ENCODE data around the gene CPNE8.

The CPNE8 gene

DNA sequence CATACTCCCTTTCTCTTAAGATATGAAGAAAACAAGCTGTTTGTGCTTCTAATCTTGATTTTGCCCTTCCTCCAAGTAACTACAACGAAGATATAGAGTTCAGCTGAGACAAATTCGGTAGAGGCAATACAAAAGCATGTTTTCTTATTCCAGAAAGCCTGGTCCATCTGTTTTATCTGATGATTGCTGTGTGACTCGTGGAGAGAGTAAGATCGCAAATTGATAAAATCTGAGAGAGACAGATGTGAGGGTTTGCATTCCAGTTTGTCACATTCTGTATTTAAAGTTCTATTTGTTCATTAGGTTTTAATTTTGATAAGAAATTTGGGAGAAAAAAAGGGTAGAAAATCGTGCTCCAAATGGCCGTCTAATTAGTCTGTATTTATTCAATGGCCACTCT is 192.1 kb downstream of the CPNE8 start:
- no peak for DNase-seq

DNA sequence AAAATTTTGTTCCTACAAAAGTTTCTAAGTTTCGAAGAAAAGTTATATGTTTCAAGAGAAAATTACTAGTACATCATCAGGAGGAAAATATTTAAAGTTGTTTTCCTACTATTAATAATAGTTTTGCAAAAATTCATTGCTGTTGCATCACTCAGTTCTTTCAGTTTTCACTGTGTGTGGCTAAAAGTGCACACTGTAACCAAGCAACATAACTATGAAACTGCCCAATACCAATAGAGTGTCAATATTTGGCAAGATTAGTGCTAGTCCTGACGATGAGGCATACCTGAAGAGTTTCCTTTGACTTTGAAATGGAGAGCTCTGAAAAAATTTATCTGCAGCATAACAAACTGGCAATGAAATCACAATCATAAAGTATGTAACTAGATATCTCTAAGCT is 194.3 kb downstream of the CPNE8 start:
- DNase-seq = peak; percentile 14

DNA sequence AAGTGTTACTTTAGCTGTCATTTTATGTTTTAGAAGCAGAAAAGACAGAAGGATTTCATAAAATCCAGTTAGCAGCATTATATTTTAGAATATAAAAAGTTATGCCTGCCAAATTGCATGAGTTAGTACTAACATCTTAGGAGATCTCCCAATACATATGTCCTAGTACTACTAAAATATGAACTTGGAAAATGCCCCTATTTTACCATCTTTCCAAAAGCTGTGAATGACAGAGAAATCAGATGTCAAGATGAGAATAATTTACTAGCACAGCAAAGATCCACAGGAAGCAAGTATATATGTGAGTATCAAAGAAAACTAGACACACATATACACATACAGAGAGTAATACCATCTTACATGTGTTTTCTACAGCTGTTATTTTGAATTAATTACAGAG is 196.9 kb downstream of the CPNE8 start:
- no peak for DNase-seq

DNA sequence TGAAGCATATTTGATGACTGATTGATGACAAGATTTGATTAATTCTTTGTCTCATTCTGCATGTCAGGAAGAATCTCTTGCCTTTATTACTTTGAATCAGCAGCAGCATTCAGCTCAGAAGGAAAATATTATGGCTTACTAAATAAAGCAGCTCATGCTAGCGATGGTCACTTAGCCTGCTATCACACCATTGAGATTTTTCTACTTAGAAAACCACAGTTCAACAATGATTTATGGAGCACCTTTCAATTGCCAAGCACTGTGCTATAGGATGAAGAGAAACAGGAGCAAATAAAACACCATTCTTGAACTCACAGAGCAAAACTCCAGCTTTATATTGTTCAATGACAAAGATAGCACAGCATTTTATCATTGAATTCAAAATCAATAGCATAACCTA is 197.7 kb downstream of the CPNE8 start:
- no peak for DNase-seq

DNA sequence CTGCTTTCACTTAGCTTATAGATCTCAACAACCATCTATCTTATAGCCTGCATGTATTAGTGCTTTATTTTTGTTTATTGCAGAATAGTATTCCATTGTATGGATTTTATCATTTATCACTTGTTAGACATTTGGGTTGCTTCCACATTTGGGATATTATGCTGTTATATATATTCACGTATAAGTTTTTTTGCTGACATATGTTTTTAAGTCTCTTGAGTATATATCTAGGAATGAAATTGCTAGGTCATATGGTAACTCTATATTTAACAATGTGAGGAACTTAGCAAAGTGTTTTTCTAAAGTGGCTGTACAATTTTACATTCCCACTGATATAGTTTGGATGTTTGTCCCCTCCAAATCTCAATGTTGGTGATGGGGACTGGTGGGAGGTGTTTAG is 208.1 kb downstream of the CPNE8 start:
- DNase-seq = no peak

DNA sequence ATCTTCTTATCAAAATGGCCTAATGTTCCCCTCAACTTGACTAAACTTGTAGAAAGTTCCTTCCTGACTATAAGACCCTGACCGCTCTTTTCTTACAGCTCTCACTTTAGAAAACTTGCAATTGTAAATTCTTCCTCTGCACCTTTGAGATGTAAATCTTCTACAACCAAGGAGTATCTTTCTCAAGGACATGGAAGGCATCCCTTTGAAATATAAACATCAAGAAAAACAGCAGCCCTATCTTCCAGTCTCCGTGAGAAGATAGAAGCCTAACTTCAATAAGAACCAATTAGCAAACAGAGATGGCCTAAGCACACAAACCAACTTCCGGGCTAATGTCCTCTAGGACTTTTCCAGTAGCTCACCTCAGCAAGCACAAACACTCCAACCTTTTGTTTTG is 210.3 kb downstream of the CPNE8 start:
- DNase-seq = no peak

DNA sequence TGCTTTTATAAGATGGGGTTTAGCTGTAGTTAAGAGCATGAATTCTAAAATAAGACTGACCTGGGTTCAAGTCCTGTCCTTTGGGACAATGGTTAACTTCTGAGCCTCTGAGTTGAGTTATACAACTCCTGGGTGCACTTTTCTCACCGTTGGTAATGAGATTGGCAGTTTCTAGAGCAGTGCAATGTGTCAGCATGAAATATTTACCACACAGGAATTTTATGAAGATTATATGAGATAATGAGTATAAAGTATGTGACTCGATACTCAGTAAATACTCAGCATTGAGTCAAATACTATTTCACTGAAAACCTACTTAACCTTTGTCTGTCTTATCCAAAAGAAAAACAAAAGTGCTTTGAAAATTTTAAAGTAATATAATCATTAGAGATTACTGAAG is 214.2 kb downstream of the CPNE8 start:
- no peak for DNase-seq

DNA sequence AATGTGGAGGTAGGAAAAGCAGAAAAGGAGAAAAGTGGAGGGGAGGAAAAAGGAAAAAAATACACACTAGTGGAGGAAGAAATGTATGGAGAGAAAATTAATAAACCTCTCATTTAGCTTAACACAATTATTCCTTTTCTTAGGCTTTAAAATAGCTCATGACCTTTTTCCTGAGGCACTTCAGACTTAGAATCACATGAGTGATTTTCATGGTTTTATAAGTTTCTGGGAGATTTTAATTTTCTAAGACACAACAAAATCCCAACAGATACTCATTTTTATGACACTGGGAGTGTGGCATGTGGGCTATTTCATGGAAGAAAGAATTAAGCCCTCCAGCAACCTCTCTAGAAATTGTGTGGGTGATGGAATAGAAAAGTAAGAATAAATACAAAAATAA is 214.7 kb downstream of the CPNE8 start:
- no peak for DNase-seq

DNA sequence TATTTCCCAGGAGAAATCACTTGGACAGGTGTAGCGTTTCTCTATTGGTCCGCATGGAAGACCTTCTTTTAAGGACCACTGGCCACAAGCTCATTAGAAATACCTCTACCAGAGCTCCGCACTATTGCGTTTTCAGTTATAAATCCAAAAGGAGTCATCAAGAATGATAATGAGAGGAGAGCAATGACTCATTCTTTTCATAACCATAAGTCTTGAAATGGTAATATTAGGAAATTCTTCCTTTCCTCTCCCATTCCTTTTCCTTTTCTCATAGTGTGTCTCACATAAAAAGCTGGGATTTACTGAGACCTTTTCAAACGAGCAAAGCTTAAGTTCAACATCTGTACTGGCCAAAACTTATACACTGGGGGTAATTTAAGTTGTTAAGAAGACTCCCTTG is 215.7 kb downstream of the CPNE8 start:
- DNase-seq = peak; percentile 38

DNA sequence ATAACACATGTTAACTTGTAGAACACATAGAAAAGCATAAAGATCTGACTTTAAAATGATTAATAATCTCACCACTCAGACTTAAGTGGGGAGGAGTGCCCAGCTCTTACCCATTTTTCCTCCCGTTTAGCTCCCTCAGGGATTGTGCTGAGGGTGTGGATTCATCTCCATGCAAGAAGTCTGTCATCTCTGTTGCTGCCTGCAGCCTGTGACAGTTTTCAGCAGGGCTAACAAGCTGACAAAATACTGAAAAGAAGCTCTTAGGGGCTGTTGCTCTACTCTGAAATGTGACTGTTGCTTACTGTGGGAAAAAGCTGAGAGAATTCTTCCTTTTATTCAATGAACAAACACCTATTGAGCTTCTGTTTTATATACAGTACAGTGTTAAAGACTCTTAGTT is 216.2 kb downstream of the CPNE8 start:
- no peak for DNase-seq

DNA sequence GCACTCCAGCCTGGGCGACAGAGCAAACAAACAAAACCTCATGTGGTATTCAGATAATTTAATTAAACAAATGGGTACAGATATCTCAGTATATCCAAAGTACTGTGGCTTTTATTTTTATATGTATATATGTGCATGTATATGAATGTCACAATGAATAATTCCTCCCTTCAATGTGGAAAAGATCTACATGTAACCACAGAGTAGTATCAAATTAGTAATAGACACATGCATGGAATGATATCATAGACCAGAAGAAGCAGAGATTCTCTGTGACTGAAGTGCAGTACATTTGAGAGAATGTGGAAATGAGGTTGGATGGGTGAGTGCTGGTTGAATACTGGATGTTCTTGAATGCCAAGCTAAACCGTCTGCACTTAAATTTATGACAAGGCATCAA is 222.9 kb downstream of the CPNE8 start:
- no peak for DNase-seq

DNA sequence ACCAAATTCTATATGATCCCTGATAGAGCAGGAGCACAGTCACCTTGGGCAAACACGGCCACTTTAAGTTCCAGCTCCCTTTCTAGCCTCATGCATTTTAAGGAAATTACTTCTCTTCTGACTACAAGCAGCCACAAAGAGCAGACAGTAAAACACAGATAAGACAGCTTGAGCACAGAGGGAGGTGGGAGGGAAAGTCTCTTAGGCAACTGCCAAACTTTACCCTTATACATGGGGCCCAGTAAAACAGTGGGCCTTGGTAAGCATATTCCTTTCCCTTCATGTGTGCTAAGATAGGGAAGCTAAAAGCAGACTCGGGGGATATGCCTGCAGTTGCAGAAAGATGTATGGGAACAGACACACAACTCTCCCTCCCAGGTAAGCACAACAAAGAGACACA is 235.9 kb downstream of the CPNE8 start:
- no peak for DNase-seq

DNA sequence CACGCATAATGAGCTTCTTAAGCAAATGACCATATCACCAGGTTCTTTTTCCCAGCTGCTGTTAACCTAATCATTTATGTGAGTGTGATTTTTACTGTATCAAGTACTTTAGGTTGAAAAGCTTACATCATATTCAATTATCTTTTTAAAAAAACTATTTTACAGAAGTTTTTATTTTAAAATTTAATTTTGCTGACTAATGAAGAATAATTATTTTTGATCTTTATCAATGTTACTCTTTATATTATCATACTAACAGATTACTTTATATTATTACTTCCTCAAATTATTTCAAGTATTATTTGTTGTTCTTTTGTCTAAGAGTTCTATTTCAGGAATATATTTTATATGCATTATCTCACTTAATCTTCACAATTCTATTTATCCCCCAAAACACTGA is 236.3 kb downstream of the CPNE8 start:
- no peak for DNase-seq

DNA sequence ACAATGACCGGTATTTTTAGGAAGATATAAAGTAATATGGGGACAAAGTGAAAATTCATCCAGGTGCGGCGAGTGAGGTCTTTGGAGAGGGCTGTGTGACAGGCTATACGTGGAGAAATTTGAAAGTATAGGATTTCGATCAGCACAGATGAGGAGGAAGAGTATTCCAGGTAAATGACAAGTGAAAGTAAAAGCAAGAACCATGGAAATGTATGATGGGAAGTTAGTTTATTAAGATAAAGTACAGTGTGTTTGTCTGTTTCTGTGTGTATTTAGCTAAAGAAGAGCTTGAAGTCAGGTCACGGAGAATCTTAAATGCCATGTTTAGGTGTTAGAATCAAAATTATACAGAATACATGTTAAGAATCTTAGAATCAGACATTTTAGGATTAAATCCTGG is 239.0 kb downstream of the CPNE8 start:
- DNase-seq = no peak

DNA sequence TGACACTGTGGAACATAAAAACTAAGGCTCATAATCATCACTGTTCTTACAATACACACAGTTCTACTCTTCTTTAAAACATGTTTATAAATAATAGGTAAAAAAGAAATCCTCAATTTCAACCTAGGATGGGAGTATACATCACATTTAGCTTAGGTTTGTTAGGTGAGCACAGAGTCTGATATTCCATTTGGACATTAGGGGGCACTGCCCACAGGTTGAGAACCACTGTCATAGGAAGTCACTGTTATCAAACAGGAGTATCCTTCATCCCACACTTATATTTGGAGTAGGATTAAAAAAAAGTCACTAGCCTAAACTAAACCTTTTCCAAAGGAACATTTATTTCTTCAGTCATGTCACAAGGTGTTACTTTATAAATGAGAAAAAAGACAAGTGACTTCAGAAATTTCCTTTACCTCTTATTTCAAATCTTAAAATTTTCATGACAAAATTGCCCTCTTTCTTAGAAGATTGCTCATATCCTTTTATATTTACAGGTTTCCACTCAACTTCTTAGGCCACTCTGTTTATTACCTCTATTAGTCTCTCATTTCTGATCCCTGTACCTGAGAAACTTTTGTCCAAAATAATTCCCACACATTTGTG is 240.6 kb downstream of the CPNE8 start:
- peak; percentile 1 for DNase-seq

DNA sequence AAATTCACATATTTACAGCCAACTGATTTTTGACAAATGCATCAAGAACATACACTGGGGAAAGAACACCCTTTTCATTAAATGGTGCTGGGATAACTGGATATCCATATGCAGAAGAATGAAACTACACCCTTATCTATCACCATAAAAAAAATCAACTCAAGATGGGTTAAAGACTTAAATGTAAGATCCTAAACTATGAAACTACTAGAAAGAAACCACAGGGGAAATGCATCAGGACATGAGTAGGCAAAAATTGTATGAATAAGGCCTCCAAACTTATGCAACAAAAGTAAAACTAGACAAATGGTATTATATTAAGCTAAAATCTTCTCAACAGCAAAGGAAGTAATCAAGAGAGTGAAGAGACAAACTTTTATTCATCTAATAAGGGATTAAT is 242.6 kb downstream of the CPNE8 start:
- DNase-seq = no peak

DNA sequence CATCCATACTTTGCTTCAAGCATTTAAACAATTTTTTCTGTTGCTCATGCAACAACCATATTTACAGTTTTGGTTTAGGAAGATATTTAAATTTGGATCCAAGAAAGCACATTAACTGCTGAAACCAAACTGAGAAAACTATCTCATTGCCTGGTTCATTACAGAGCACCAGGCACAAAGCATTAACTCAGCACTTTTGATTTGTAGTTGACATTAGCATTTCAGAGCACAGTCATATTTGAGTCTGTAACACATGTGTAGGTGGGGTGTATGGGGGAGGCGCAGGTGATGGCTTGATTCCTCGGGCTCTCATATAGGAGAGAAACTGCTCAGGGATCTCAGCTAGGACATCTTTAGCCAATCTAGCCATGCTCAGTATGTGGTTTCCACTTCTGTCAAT is 251.7 kb downstream of the CPNE8 start:
- no peak for DNase-seq

DNA sequence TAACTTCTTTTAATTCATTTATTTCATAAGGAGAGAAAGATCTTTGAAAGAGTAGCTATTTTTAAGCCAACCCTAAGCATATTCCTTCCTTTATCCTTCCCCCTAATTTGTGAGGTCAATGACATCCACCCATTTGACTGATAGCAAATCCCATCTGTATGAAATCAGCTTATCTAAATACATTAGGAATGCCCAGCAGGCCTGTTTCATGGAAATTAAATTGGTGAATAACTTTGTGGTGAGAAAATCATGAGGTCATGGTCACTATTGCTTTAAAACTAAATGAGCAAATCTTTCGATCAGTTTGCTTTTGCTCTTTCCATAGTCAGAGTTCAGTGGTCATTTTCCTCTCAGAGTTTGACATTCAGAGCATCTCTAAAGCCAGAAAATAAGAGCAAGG is 256.6 kb downstream of the CPNE8 start:
- no peak for DNase-seq

DNA sequence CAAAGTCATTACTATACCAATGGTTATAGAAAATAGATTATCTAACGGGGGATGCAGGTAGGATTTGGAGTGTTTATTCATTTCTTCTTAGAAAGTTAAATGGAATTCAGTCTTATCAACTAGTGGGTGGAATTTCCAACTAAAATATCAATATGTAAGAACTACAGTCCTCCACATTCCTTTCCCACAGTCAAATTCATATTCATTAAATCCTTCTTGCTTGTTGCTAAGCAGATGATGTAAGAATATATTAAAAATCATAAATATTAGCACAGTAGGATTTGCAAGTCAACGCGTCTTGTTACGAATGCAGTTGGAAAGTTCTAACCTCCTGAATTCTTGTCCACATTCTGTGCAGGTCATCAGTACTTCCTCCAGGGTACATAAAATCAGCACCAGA is 259.2 kb downstream of the CPNE8 start:
- DNase-seq = no peak

DNA sequence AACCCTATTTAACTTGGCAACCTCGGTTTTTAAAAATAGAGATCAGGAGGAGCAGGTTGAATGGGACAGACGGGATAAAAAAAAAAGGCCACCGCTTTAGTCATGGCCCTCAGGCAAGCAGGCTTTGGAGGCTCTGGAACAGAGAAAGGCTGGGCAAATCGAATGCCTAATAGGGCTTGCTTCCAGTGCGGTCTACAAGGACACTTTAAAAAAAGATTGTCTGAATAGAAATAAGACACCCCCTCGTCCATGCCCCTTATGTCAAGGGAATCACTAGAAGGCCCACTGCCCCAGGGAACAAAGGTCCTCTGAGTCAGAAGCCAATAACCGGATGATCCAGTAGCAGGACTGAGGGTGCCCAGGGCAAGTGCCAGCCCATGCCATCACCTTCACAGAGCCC is 265.8 kb downstream of the CPNE8 start:
- no peak for DNase-seq

DNA sequence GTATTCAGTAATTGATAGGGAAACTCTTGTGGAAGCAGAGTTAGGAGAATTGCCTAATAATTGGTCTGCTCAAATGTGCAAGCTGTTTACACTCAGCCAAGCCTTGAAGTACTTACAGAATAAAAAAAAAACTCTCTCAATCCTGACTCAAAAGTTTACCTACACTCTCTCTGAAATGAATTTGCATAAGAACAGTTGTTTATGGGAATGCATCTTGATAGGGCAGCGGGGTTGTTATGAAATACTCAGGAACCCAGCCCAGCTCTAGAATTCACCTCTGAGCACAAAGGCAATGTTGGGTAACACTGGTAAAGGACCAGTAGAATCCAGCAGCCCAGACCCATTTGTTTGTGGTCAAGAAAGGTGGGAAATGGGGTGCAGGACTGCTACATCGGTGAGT is 267.0 kb downstream of the CPNE8 start:
- DNase-seq = no peak

DNA sequence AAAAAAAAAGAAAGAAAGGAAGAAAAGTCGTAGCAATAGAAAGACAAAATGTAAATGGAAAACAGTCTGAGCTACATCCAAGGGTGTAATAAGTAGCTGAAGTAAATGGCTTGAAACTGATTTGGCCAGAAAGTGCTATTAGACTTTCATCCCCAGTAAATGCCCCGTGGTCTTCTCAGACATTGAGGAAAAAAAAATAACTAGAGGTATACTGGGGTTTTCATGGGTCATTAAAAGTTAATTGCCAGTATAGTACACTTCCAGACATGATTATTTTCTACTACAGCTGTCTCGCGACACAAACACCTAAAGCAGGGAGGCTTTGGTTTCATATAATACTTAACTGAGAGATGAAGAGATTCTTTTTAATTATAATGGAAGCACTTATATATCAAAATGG is 271.9 kb downstream of the CPNE8 start:
- no peak for DNase-seq

DNA sequence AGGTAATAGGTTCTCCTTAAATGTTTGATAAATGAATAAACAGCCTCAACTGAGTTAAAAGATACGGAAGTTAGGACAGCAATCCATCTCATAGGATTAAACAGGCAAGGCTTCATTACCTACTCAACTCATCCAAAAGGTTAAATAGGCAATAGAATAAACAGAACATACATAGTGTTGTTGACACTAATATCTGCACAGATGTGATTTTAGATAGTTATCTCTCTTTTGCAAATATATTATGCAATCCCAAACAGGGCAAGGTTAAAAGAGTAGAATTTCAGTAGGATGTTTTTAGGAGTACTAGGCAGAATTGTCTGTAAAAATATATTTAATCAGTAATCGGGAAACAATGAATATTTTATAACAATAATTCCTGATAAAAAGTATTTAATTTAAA is 276.3 kb downstream of the CPNE8 start:
- no peak for DNase-seq

DNA sequence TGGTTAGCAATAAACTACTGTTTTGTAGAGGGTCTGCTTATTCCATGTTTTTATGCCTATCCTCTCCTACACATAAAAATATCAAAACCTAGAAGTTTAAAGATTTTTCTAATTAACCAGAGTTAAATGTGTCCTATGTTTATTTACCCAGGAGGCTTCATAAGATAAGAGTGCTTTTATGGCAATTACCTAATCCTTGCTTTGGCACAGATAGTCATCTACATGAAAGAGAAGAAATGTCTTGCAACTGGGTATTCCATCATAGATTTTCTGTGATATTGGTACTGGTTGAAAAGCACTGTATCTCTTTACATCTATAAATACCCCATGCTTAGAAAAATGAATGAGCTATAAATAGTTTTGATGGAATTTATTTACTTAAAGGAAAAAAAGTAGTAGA is 277.1 kb downstream of the CPNE8 start:
- no peak for DNase-seq

DNA sequence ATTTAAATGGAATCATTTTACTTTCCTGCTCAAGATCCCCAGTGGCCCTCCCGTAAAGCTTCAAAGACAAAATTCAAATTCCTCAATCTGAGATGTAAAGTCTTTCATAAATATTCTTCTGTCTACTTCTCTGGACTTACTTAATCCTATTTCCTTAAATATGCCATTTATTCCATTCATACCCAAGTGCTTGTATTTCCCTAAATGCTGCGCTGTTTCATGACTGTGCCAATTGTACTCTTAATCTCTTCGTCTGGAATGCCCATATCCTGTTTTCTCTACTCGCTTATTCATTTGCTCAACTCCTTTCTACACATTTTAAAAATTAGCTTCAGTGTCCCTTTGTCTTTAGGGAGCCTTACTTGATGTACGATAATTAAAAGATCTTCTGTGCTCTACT is 280.1 kb downstream of the CPNE8 start:
- DNase-seq = no peak

DNA sequence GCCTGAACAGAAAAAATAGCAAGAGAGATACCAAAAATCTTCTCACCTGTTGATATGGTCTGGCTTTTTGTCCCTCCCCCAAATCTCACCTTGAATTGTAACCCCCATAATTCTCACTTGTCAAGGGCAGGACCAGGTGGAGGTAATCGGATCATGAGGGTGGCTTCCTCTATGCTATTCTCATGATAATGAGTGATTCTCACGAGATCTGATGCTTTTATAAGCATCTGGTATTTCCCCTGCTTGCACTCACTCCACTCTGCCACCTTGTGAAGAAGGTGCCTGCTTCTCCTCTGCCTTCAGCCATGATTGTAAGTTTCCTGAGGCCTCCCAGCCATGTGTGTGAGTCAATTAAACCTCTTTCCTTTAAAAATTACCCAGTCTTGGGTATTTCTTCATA is 291.2 kb downstream of the CPNE8 start:
- no peak for DNase-seq
